Germinal center (tissue), 1 donor: ENCODE measurements around the gene TLCD1.

ENCODE experiments used
- DNase-seq: peaks from one replicate; pipeline ENCODE4 v3.0.0; 2012; ENCODE audit warnings: mixed read lengths, low spot score

Gene TLCD1

GRCh38 chr17:28686296-28686695 lies 39.7 kb downstream of the TLCD1 start:
- DNase-seq = no peak

GRCh38 chr17:28685366-28685765 lies 40.7 kb downstream of the TLCD1 start:
- no peak for DNase-seq

- no peak for DNase-seq
Observed at GRCh38 chr17:28684963-28685362, 41.1 kb downstream of the TLCD1 start.

GRCh38 chr17:28682655-28683054 lies 43.4 kb downstream of the TLCD1 start:
- no peak for DNase-seq

GRCh38 chr17:28675980-28676379 lies 50.1 kb downstream of the TLCD1 start:
- peak; percentile 35 for DNase-seq

GRCh38 chr17:28675490-28675889 lies 50.5 kb downstream of the TLCD1 start:
- no peak for DNase-seq
